Right ventricle myocardium inferior (tissue), 1 donor: Measurements from ENCODE around the gene NFXL1. TPM values are rescaled to one million over a fixed set of nuclear protein-coding genes. Genes with fewer than 3 reads are reported as not detected.
A peak's percentile ranks its signal among the peaks of the same experiment; 100 is the strongest.

Source experiments
- ATAC-seq: fragments of 200-7000 bp; cut with Tn5 transposase; one replicate; pipeline ENCODE4 v1.9.1; 2020; ENCODE audit warnings: mild to moderate bottlenecking, moderate library complexity
- DNase-seq: peaks from one replicate; pipeline ENCODE4 v3.0.0; 2021; ENCODE audit errors: missing footprints
- intact Hi-C: fragments of 100-400 bp; cut with DNase I; formaldehyde crosslinking; loops from one replicate; pipeline ENCODE4 v1.11.0; 2022
- total RNA-seq: library from RNA; stranded (reverse); fragmentation: NEBNext Ultra II Directional; extraction: Animal tissue kit (Norgen Biotek cat#: 25700); gene quantifications from one replicate; pipeline ENCODE4 v1.2.1, GENCODE V29; 2021
- donor health status: DM: no; HTN: yes; CAD: no; lungs with severe emphysema.

Gene NFXL1
- total RNA-seq, 1 donor from 2014 or later = 3.9 TPM

- no peak for ATAC-seq
- no peak for DNase-seq
- intact Hi-C loops = loop anchor here (10.0 kb wide), 2 partner anchors 229 to 449 kb away; partner anchors contain the start of gene COMMD8
Measured at GRCh38 chr4:47913330-47913729, 1.1 kb downstream of the NFXL1 start.

GRCh38 chr4:47907089-47907646 lies 7.2 kb downstream of the NFXL1 start:
- no peak for DNase-seq
- intact Hi-C loops = no loop called here
- no peak for ATAC-seq

GRCh38 chr4:47899639-47900038 lies 14.7 kb downstream of the NFXL1 start:
- ATAC-seq (no peak), DNase-seq (no peak)
- intact Hi-C loops = no loop called here

- ATAC-seq = no peak
- DNase-seq = no peak
- intact Hi-C loops = no loop called here
Measured at GRCh38 chr4:47891928-47892327, 22.5 kb downstream of the NFXL1 start.

GRCh38 chr4:47882228-47882627 lies 32.2 kb downstream of the NFXL1 start:
- DNase-seq (no peak), ATAC-seq (no peak)
- intact Hi-C loops = no loop called here

- DNase-seq (no peak), ATAC-seq (no peak)
- intact Hi-C loops = no loop called here
Measured at GRCh38 chr4:47879458-47879857, 34.9 kb downstream of the NFXL1 start.

- DNase-seq = no peak
- intact Hi-C loops = no loop called here
- ATAC-seq = no peak
Measured at GRCh38 chr4:47876784-47877546, 37.4 kb downstream of the NFXL1 start.

GRCh38 chr4:47876310-47876709 lies 38.1 kb downstream of the NFXL1 start:
- DNase-seq (no peak), ATAC-seq (no peak)
- intact Hi-C loops = no loop called here

- DNase-seq = no peak
- intact Hi-C loops = no loop called here
- no peak for ATAC-seq
Measured at GRCh38 chr4:47873877-47874541, 40.4 kb downstream of the NFXL1 start.

GRCh38 chr4:47863486-47863885 lies 50.9 kb downstream of the NFXL1 start:
- DNase-seq = no peak
- no peak for ATAC-seq
- intact Hi-C loops = no loop called here

- DNase-seq (no peak), ATAC-seq (no peak)
- intact Hi-C loops = no loop called here
Measured at GRCh38 chr4:47862297-47862696, 52.1 kb downstream of the NFXL1 start.

- ATAC-seq = no peak
- intact Hi-C loops = no loop called here
Measured at GRCh38 chr4:47860305-47860704, 54.1 kb downstream of the NFXL1 start.

GRCh38 chr4:47858006-47858405 lies 56.4 kb downstream of the NFXL1 start:
- intact Hi-C loops = no loop called here
- DNase-seq (no peak), ATAC-seq (no peak)

More at GRCh38 chr4:47860305-47860704, 54.1 kb downstream of the NFXL1 start:
- DNase-seq = no peak

- intact Hi-C loops = no loop called here
- no peak for DNase-seq
- no peak for ATAC-seq
Measured at GRCh38 chr4:47856713-47857112, 57.7 kb downstream of the NFXL1 start.

- no peak for DNase-seq
- intact Hi-C loops = no loop called here
- no peak for ATAC-seq
Measured at GRCh38 chr4:47855350-47855749, 59.0 kb downstream of the NFXL1 start.

- intact Hi-C loops = no loop called here
- ATAC-seq (peak; percentile 59), DNase-seq (no peak)
Measured at GRCh38 chr4:47852136-47852535, 62.2 kb downstream of the NFXL1 start.

GRCh38 chr4:47849466-47849865 lies 64.9 kb downstream of the NFXL1 start:
- ATAC-seq = no peak
- intact Hi-C loops = no loop called here
- no peak for DNase-seq

GRCh38 chr4:47848041-47848440 lies 66.3 kb downstream of the NFXL1 start:
- intact Hi-C loops = no loop called here
- no peak for DNase-seq
- no peak for ATAC-seq

- DNase-seq (no peak), ATAC-seq (no peak)
- intact Hi-C loops = no loop called here
Measured at GRCh38 chr4:47842985-47843384, 71.4 kb downstream of the NFXL1 start.

- intact Hi-C loops = no loop called here
- no peak for ATAC-seq
Measured at GRCh38 chr4:47840291-47840690, 74.1 kb downstream of the NFXL1 start.

More at GRCh38 chr4:47840291-47840690, 74.1 kb downstream of the NFXL1 start:
- no peak for DNase-seq
